H9 (cell line): ENCODE data around the gene HECTD3. TPM values are rescaled to one million over a fixed set of nuclear protein-coding genes. Genes with fewer than 3 reads are reported as not detected.

Experiments
- DNase-seq: peaks from one replicate; pipeline ENCODE4 v3.0.0-alpha.2; 2017
- H2AFZ ChIP-seq: one replicate; pipeline ENCODE4 v1.6.1; 2013; ENCODE audit warnings: mild to moderate bottlenecking, low read length, control low read depth, moderate library complexity
- H2AK5ac ChIP-seq: 2 replicates; pipeline ENCODE4 v1.6.1; 2013; ENCODE audit warnings: low read length, control low read depth, mixed read lengths; ENCODE audit not compliant: insufficient read length
- H2BK120ac ChIP-seq: one replicate; pipeline ENCODE4 v1.6.1; 2013; ENCODE audit warnings: low read depth, mild to moderate bottlenecking, low read length, control low read depth, inconsistent platforms; ENCODE audit not compliant: poor library complexity, severe bottlenecking
- H2BK12ac ChIP-seq: 2 replicates; pipeline ENCODE4 v1.6.1; 2013; ENCODE audit warnings: low read length, control low read depth, mixed read lengths, low read depth; ENCODE audit not compliant: insufficient read length
- H2BK15ac ChIP-seq: 2 replicates; pipeline ENCODE4 v1.6.1; 2013; ENCODE audit warnings: low read depth, low read length, control low read depth
- H2BK20ac ChIP-seq: one replicate; pipeline ENCODE4 v1.6.1; 2013; ENCODE audit warnings: low read depth, mild to moderate bottlenecking, low read length, control low read depth, inconsistent platforms; ENCODE audit not compliant: poor library complexity, severe bottlenecking
- H2BK5ac ChIP-seq: 2 replicates; pipeline ENCODE4 v1.6.1; 2013; ENCODE audit warnings: low read length, control low read depth, mixed read lengths; ENCODE audit not compliant: insufficient read length
- H3K14ac ChIP-seq: 2 replicates; pipeline ENCODE4 v1.6.1; 2013; ENCODE audit warnings: low read length, control low read depth; ENCODE audit not compliant: insufficient read depth
- H3K18ac ChIP-seq: 2 replicates; pipeline ENCODE4 v1.6.1; 2013; ENCODE audit warnings: low read depth, mild to moderate bottlenecking, mixed read lengths, low read length, control low read depth; ENCODE audit not compliant: insufficient read length
- H3K23ac ChIP-seq: 2 replicates; pipeline ENCODE4 v1.6.1; 2013; ENCODE audit warnings: low read length, control low read depth, mixed read lengths, low read depth; ENCODE audit not compliant: insufficient read length
- H3K23me2 ChIP-seq: 2 replicates; pipeline ENCODE4 v1.6.1; 2013; ENCODE audit warnings: low read depth, mild to moderate bottlenecking, mixed read lengths, low read length, control low read depth; ENCODE audit not compliant: insufficient read length, poor library complexity, severe bottlenecking
- H3K27ac ChIP-seq: 2 replicates; pipeline ENCODE4 v1.5.1; 2013; ENCODE audit warnings: low read length, control low read depth, mixed read lengths, low read depth; ENCODE audit not compliant: insufficient read length
- H3K27me3 ChIP-seq: 2 replicates; pipeline ENCODE4 v1.6.1; 2013; ENCODE audit warnings: low read length, control low read depth, inconsistent platforms; ENCODE audit not compliant: insufficient read depth
- H3K4ac ChIP-seq: 2 replicates; pipeline ENCODE4 v1.6.1; 2013; ENCODE audit warnings: low read depth, mild to moderate bottlenecking, control low read depth, inconsistent platforms, low read length, moderate library complexity
- H3K4me1 ChIP-seq: 2 replicates; pipeline ENCODE4 v1.6.1; 2013; ENCODE audit warnings: low read length, control low read depth, inconsistent platforms; ENCODE audit not compliant: insufficient read depth
- H3K4me2 ChIP-seq: 2 replicates; pipeline ENCODE4 v1.6.1; 2013; ENCODE audit warnings: low read length, control low read depth, mixed read lengths; ENCODE audit not compliant: insufficient read length, insufficient read depth
- H3K56ac ChIP-seq: 2 replicates; pipeline ENCODE4 v1.6.1; 2013; ENCODE audit warnings: low read depth, mild to moderate bottlenecking, mixed read lengths, low read length, control low read depth; ENCODE audit not compliant: insufficient read length
- H3K79me1 ChIP-seq: 2 replicates; pipeline ENCODE4 v1.6.1; 2013; ENCODE audit warnings: low read depth, mild to moderate bottlenecking, moderate library complexity, low read length, control low read depth, inconsistent platforms; ENCODE audit not compliant: insufficient read depth, poor library complexity, severe bottlenecking
- H3K79me2 ChIP-seq: 2 replicates; pipeline ENCODE4 v1.6.1; 2013; ENCODE audit warnings: low read length, control low read depth, inconsistent platforms; ENCODE audit not compliant: insufficient read depth
- H3K9ac ChIP-seq: 2 replicates; pipeline ENCODE4 v1.6.1; 2013; ENCODE audit warnings: low read length, control low read depth, mixed read lengths; ENCODE audit not compliant: insufficient read length; ENCODE audit errors: extremely low read depth
- H3K9me3 ChIP-seq: one replicate; pipeline ENCODE4 v1.6.1; 2013; ENCODE audit warnings: low read depth, low read length, inconsistent platforms; ENCODE audit not compliant: control insufficient read depth
- H3T11ph ChIP-seq: one replicate; pipeline ENCODE4 v1.6.1; 2013; ENCODE audit warnings: mild to moderate bottlenecking, low read length, control low read depth, inconsistent platforms
- H4K20me1 ChIP-seq: one replicate; pipeline ENCODE4 v1.6.1; 2013; ENCODE audit not compliant: control insufficient read depth, insufficient read length, insufficient read depth
- H4K5ac ChIP-seq: 2 replicates; pipeline ENCODE4 v1.6.1; 2013; ENCODE audit warnings: low read depth, mild to moderate bottlenecking, mixed read lengths, low read length, control low read depth; ENCODE audit not compliant: insufficient read length
- H4K8ac ChIP-seq: replicated peaks from 2 replicates; pipeline ENCODE4 v1.6.1; 2013; ENCODE audit warnings: low read length, control low read depth, mixed read lengths, low read depth; ENCODE audit not compliant: insufficient read length
- H4K91ac ChIP-seq: 2 replicates; pipeline ENCODE4 v1.6.1; 2013; ENCODE audit warnings: low read depth, mild to moderate bottlenecking, moderate library complexity, mixed read lengths, low read length, control low read depth; ENCODE audit not compliant: insufficient read length
- H3K27ac Mint-ChIP-seq, 3 experiments: 2 replicates in 2 of 3; 3 replicates in 1 of 3; pipeline ENCODE4 v1.8.0; 2020 to 2021; ENCODE audit warnings: mixed read lengths in 3 of 3, mild to moderate bottlenecking in 1 of 3, moderate library complexity in 1 of 3
- H3K27me3 Mint-ChIP-seq: 2 replicates; pipeline ENCODE4 v1.8.0; 2021; ENCODE audit warnings: low read depth, mild to moderate bottlenecking, moderate library complexity, mixed read lengths
- H3K36me3 Mint-ChIP-seq, 3 experiments: 2 replicates in 2 of 3; 3 replicates in 1 of 3; pipeline ENCODE4 v1.8.0; 2020 to 2021; ENCODE audit warnings: low read depth in 3 of 3, mixed read lengths in 3 of 3; ENCODE audit not compliant: insufficient read depth in 1 of 3
- H3K4me1 Mint-ChIP-seq, 2 experiments: 2 replicates each; pipeline ENCODE4 v1.8.0; 2020; ENCODE audit warnings: mixed read lengths in 2 of 2
- H3K4me3 Mint-ChIP-seq, 2 experiments: 2 replicates in 1 of 2; 3 replicates in 1 of 2; pipeline ENCODE4 v1.8.0; 2020 to 2021; ENCODE audit warnings: mild to moderate bottlenecking in 2 of 2, mixed read lengths in 2 of 2, moderate library complexity in 1 of 2
- H3K9me3 Mint-ChIP-seq, 2 experiments: 2 replicates in 1 of 2; 3 replicates in 1 of 2; pipeline ENCODE4 v1.8.0; 2020; ENCODE audit warnings: mild to moderate bottlenecking in 2 of 2, mixed read lengths in 2 of 2, moderate library complexity in 1 of 2
- CTCF ChIP-seq: fragments of 200-600 bp; sonication (generic); conservative IDR thresholded peaks from 3 replicates; pipeline ENCODE4 v1.8.0; 2021; ENCODE audit warnings: antibody characterized with exemption, mild to moderate bottlenecking
- WGBS: extraction: QIAGEN DNeasy Blood & Tissue Kit; methylation state at CpG from one replicate; pipeline ENCODE4 v1.1.7; 2013; ENCODE audit warnings: missing lambda C conversion rate, low lambda C conversion rate, mixed read lengths; ENCODE audit not compliant: insufficient read length; ENCODE audit errors: extremely low coverage; 5-methylcytosine and 5-hydroxymethylcytosine counted together
- total RNA-seq: library from RNA; stranded (reverse); gene quantifications from 2 replicates; pipeline ENCODE4 v1.2.1, GENCODE V29; 2021

Gene HECTD3
- total RNA-seq, 1 experiment from 2014 or later, result 36.0 TPM

DNA sequence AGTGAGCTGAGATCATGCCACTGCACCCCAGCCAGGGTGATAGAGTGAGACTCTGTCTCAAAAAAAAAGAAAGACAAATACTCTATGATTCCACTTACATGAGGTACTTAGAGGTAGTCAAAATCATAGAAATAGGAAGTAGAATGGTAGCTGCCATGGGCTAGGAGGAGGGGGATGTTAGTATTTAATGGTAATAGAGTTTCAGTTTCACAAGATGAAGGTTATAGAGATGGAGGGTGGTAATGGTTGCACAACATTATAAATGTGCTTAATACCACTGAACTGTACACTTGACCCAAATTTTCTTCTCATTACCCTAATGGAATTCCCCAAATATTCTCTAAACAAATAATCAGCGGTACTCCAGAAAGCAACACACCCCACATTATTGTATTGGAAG is 37.5 kb downstream of the HECTD3 start:
- Mint-ChIP-seq H3K27me3 (no peaks in the 10 kb centered on the region), H3K27ac (no peak overlapping the region), H3K9me3 (peaks cover 2 to 13% of the 10 kb centered on the region in 2 experiments; a peak in 2 of 5 replicates), H3K4me3 (no peak overlapping the region), H3K36me3 (peaks cover 30 to 35% (median 35%) of the 10 kb centered on the region in 3 experiments), H3K4me1 (no peaks in the 10 kb centered on the region)
- no peaks in the 10 kb centered on the region for H3K79me2 ChIP-seq
- no peaks in the 10 kb centered on the region for H3K4me1 ChIP-seq
- H3K18ac ChIP-seq, result no peak overlapping the region
- WGBS, result no CpG with 5 or more reads among the region's 1 CpG
- H3K79me1 ChIP-seq, result no peaks in the 10 kb centered on the region
- TF ChIP-seq CTCF, result no peak
- no peak overlapping the region for H3K56ac ChIP-seq
- no peak overlapping the region for H3K27ac ChIP-seq
- no peaks in the 10 kb centered on the region for H4K20me1 ChIP-seq
- H3K9ac ChIP-seq, result no peak overlapping the region
- H3K4ac ChIP-seq, result no peak overlapping the region
- no peak overlapping the region for H2BK5ac ChIP-seq
- H4K8ac ChIP-seq, result no peak overlapping the region
- H3K14ac ChIP-seq, result no peak overlapping the region
- DNase-seq, result no peak
- no peaks in the 10 kb centered on the region for H3K23me2 ChIP-seq
- no peak overlapping the region for H4K91ac ChIP-seq
- H2AFZ ChIP-seq, result no peak overlapping the region
- H3K23ac ChIP-seq, result no peak overlapping the region
- no peak overlapping the region for H2BK20ac ChIP-seq
- no peaks in the 10 kb centered on the region for H3K9me3 ChIP-seq
- H4K5ac ChIP-seq, result no peak overlapping the region
- H2AK5ac ChIP-seq, result no peak overlapping the region
- no peak overlapping the region for H3T11ph ChIP-seq
- H3K27me3 ChIP-seq, result no peaks in the 10 kb centered on the region
- no peak overlapping the region for H3K4me2 ChIP-seq
- H2BK120ac ChIP-seq, result no peak overlapping the region
- no peak overlapping the region for H2BK12ac ChIP-seq
- H2BK15ac ChIP-seq, result no peak overlapping the region
